ENCODE data around the gene PDSS2. TPM values are rescaled to one million over a fixed set of nuclear protein-coding genes. Genes with fewer than 3 reads are reported as not detected.

Gene PDSS2
- total RNA-seq, 1 experiment from 2014 or later, result 12.1 TPM

DNA sequence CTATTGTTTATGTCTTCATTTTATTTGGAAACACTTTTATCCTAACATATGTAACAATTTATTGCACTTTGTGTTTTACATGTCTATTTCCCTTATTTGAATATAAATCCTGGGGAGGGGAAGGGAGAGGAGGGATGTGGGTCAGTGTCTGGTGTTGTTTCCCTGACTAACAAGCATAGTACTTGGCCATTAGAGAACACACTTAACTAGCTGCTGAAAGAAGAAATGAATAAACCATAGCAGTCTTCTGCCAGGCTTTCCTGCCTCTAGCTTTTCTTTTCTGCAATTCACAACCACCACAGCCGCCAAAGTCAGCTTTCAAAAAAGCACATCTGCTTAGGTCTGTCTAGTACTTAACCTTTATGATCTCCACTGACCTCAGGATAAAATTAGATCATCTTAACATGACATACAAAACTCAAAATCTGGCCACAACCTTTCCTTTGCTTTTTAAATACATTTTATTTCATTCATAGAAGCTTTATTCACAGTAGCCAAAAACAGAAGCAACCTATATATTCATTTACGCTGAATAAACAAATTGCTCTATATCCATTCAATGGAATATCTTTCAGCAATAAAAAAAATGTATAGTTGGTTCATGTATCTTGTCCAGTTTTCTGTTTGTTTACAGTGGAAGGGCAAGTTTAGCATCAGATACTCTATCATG, 16.3 kb downstream of the PDSS2 start:
- no peak overlapping the region for H3K18ac ChIP-seq (ENCODE audit: insufficient read length, low read depth, low read length)
- no peak overlapping the region for H4K8ac ChIP-seq (replicated peaks; ENCODE audit: insufficient read length, low read depth, low read length)
- no peak overlapping the region for H2BK20ac ChIP-seq (ENCODE audit: low read depth, low read length, poor library complexity, severe bottlenecking)
- H3K23ac ChIP-seq (ENCODE audit: insufficient read length, low read depth, low read length), result no peak overlapping the region
- H3K4ac ChIP-seq (ENCODE audit: low read depth, low read length), result no peak overlapping the region
- no peak for DNase-seq
- H3T11ph ChIP-seq (ENCODE audit: low read length), result no peak overlapping the region
- H3K4me1 ChIP-seq (ENCODE audit: insufficient read depth, low read length), result no peaks in the 10 kb centered on the region
- Mint-ChIP-seq H3K4me1 (0 out of 4 replicates have a peak, but pooled peaks cover 0 to 3% of the 10 kb centered on the region in 2 experiments), H3K4me3 (no peak overlapping the region), H3K27me3 (ENCODE audit: low read depth) (no peaks in the 10 kb centered on the region; the same call in 1 of the 2 replicates), H3K9me3 (peaks cover 18% of the 10 kb centered on the region in 2 experiments), H3K27ac (no peak overlapping the region), H3K36me3 (ENCODE audit: insufficient read depth in 1 of 3, low read depth in 3 of 3) (peaks cover 17 to 24% (median 22%) of the 10 kb centered on the region in 3 experiments)
- H2AFZ ChIP-seq (ENCODE audit: low read length), result no peak overlapping the region
- no peaks in the 10 kb centered on the region for H3K9me3 ChIP-seq (ENCODE audit: control insufficient read depth, low read depth, low read length)
- H4K91ac ChIP-seq (ENCODE audit: insufficient read length, low read depth, low read length), result no peak overlapping the region
- H2BK120ac ChIP-seq (ENCODE audit: low read depth, low read length, poor library complexity, severe bottlenecking), result no peak overlapping the region
- no peak overlapping the region for H4K5ac ChIP-seq (ENCODE audit: insufficient read length, low read depth, low read length)
- H3K79me2 ChIP-seq (ENCODE audit: insufficient read depth, low read length), result no peaks in the 10 kb centered on the region; the same call in 1 of the 2 replicates
- no peak overlapping the region for H3K27ac ChIP-seq (ENCODE audit: insufficient read length, low read depth, low read length)
- H3K27me3 ChIP-seq (ENCODE audit: insufficient read depth, low read length), result no peaks in the 10 kb centered on the region
- H3K14ac ChIP-seq (ENCODE audit: insufficient read depth, low read length), result no peak overlapping the region
- H2BK15ac ChIP-seq (ENCODE audit: low read depth, low read length), result no peak overlapping the region
- H4K20me1 ChIP-seq (ENCODE audit: control insufficient read depth, insufficient read depth, insufficient read length), result no peaks in the 10 kb centered on the region
- no peak overlapping the region for H2AK5ac ChIP-seq (ENCODE audit: insufficient read length, low read length)
- H3K23me2 ChIP-seq (ENCODE audit: insufficient read length, low read depth, low read length, poor library complexity, severe bottlenecking), result no peaks in the 10 kb centered on the region
- TF ChIP-seq, protein P1, sequence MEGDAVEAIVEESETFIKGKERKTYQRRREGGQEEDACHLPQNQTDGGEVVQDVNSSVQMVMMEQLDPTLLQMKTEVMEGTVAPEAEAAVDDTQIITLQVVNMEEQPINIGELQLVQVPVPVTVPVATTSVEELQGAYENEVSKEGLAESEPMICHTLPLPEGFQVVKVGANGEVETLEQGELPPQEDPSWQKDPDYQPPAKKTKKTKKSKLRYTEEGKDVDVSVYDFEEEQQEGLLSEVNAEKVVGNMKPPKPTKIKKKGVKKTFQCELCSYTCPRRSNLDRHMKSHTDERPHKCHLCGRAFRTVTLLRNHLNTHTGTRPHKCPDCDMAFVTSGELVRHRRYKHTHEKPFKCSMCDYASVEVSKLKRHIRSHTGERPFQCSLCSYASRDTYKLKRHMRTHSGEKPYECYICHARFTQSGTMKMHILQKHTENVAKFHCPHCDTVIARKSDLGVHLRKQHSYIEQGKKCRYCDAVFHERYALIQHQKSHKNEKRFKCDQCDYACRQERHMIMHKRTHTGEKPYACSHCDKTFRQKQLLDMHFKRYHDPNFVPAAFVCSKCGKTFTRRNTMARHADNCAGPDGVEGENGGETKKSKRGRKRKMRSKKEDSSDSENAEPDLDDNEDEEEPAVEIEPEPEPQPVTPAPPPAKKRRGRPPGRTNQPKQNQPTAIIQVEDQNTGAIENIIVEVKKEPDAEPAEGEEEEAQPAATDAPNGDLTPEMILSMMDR (conservative IDR thresholded peaks at IDR 0.05), result no peak
- H3K79me1 ChIP-seq (ENCODE audit: insufficient read depth, low read depth, low read length, poor library complexity, severe bottlenecking), result no peaks in the 10 kb centered on the region
- H3K4me2 ChIP-seq (ENCODE audit: insufficient read depth, insufficient read length, low read length), result no peak overlapping the region
- H3K56ac ChIP-seq (ENCODE audit: insufficient read length, low read depth, low read length), result no peak overlapping the region
- H3K9ac ChIP-seq (ENCODE audit: extremely low read depth, insufficient read length, low read length), result no peak overlapping the region
- no peak overlapping the region for H2BK5ac ChIP-seq (ENCODE audit: insufficient read length, low read length)
- WGBS (ENCODE audit: extremely low coverage, insufficient read length, low lambda C conversion rate), result no CpG with 5 or more reads among the region's 2 CpGs
- H2BK12ac ChIP-seq (ENCODE audit: insufficient read length, low read depth, low read length), result no peak overlapping the region
